PC-3 (cell line): ENCODE measurements around the gene ZNF629. TPM values are rescaled to one million over a fixed set of nuclear protein-coding genes. Genes with fewer than 3 reads are reported as not detected.

ENCODE experiments used
- ATAC-seq: fragments of 200-7000 bp; cut with Tn5 transposase; 2 replicates; pipeline ENCODE4 v1.9.1; 2020; ENCODE audit warnings: mild to moderate bottlenecking, moderate library complexity
- BruUV-seq: library from RNA; stranded (reverse); fragments of 400-500 nt; replicated peaks from 2 replicates; lab custom pipeline; 2021; lab: Mats Ljungman, UMichigan
- CTCF ChIA-PET: fragments of 300-600 bp; sonication (Branson Sonifier 250); formaldehyde crosslinking; loops from one replicate; lab custom pipeline; 2022; ENCODE audit warnings: antibody characterized with exemption; lab: Charles Lee
- POLR2A ChIA-PET: fragments of 300-600 bp; sonication (Branson Sonifier 250); formaldehyde crosslinking; loops from one replicate; lab custom pipeline; 2022; ENCODE audit warnings: antibody characterized with exemption; ENCODE audit not compliant: unreplicated experiment; lab: Charles Lee
- DNase-seq: peaks from one replicate; pipeline ENCODE4 v3.0.0-alpha.2; 2015
- H2AFZ ChIP-seq: fragments of 300-600 bp; sonication (generic); 2 replicates; pipeline ENCODE4 v1.6.0; 2016; ENCODE audit warnings: antibody characterized with exemption, low read length
- H3F3A ChIP-seq: fragments of 300-600 bp; sonication (generic); one replicate; pipeline ENCODE4 v1.6.0; 2017; ENCODE audit warnings: antibody characterized with exemption, low read length, control low read depth, mild to moderate bottlenecking; ENCODE audit not compliant: unreplicated experiment
- H3K27ac ChIP-seq: fragments of 300-600 bp; sonication (generic); 2 replicates; pipeline ENCODE4 v1.5.1; 2016; ENCODE audit warnings: mild to moderate bottlenecking, low read length
- H3K27me3 ChIP-seq: fragments of 300-600 bp; sonication (generic); 2 replicates; pipeline ENCODE4 v1.6.1; 2016; ENCODE audit warnings: low read length, mixed read lengths
- H3K36me3 ChIP-seq: fragments of 300-600 bp; sonication (generic); 2 replicates; pipeline ENCODE4 v1.6.1; 2016; ENCODE audit warnings: low read depth, mixed run types, low read length, mixed read lengths
- H3K4me1 ChIP-seq: fragments of 300-600 bp; sonication (generic); 2 replicates; pipeline ENCODE4 v1.5.1; 2016; ENCODE audit warnings: low read length; ENCODE audit not compliant: insufficient read depth
- H3K4me2 ChIP-seq: fragments of 300-600 bp; sonication (generic); 2 replicates; pipeline ENCODE4 v1.6.0; 2016; ENCODE audit warnings: low read length
- H3K4me3 ChIP-seq: fragments of 300-600 bp; sonication (generic); 2 replicates; pipeline ENCODE4 v1.5.1; 2016; ENCODE audit warnings: mild to moderate bottlenecking, low read length, mixed read lengths
- H3K79me2 ChIP-seq: fragments of 300-600 bp; sonication (generic); 2 replicates; pipeline ENCODE4 v1.6.1; 2017; ENCODE audit warnings: low read length, mixed read lengths
- H3K9ac ChIP-seq: fragments of 300-600 bp; sonication (generic); 2 replicates; pipeline ENCODE4 v1.6.0; 2016; ENCODE audit warnings: mild to moderate bottlenecking, low read length
- H3K9me2 ChIP-seq: fragments of 300-600 bp; sonication (generic); replicated peaks from 2 replicates; pipeline ENCODE4 v1.6.1; 2016; ENCODE audit warnings: mixed run types, low read length, mixed read lengths
- H3K9me3 ChIP-seq: fragments of 300-600 bp; sonication (generic); 2 replicates; pipeline ENCODE4 v1.6.1; 2016; ENCODE audit warnings: low read length, mixed read lengths
- H4K20me1 ChIP-seq: fragments of 300-600 bp; sonication (generic); 2 replicates; pipeline ENCODE4 v1.6.1; 2016; ENCODE audit warnings: low read length, mixed read lengths
- CTCF ChIP-seq: fragments of 300-600 bp; sonication (generic); conservative IDR thresholded peaks from 2 replicates; pipeline ENCODE4 v1.5.1; 2017; ENCODE audit warnings: antibody characterized with exemption, low read depth, mild to moderate bottlenecking, low read length
- EZH2 ChIP-seq: fragments of 300-600 bp; sonication (generic); IDR thresholded peaks from one replicate; pipeline ENCODE4 v1.6.1; 2017; ENCODE audit warnings: antibody characterized with exemption, mild to moderate bottlenecking, low read length; ENCODE audit not compliant: unreplicated experiment
- EZH2phosphoT487 ChIP-seq: fragments of 300-600 bp; sonication (generic); IDR thresholded peaks from 2 replicates; pipeline ENCODE4 v1.6.1; 2018; ENCODE audit warnings: mild to moderate bottlenecking, antibody characterized with exemption, low read length, borderline replicate concordance
- intact Hi-C: fragments of 100-400 bp; cut with micrococcal nuclease; formaldehyde crosslinking; loops from 2 replicates; pipeline ENCODE4 v1.9.0; 2023
- total RNA-seq: library from RNA; depleted of rRNA; stranded (reverse); fragments of >200 nt; gene quantifications from 2 replicates; pipeline ENCODE4 v1.2.3, GENCODE V29; 2014

The ZNF629 gene
- total RNA-seq, 1 experiment from 2014 or later: 7.8 TPM

GRCh38 chr16:30784215-30784614, 2.8 kb downstream of the ZNF629 start:
- Histone ChIP-seq H3K27ac (no peak overlapping the region), H3K4me2 (no peak overlapping the region), H4K20me1 (no peaks in the 10 kb centered on the region), H3K4me1 (peaks cover 4% of the 10 kb centered on the region; the same call in 1 of the 2 replicates), H3K36me3 (no peaks in the 10 kb centered on the region), H3K4me3 (no peak overlapping the region), H3K9ac (no peak overlapping the region), H3K27me3 (no peaks in the 10 kb centered on the region), H3K79me2 (peaks cover 21% of the 10 kb centered on the region), H3K9me2 (no peaks in the 10 kb centered on the region), H3K9me3 (no peaks in the 10 kb centered on the region), H3F3A (no peaks in the 10 kb centered on the region), H2AFZ (no peak overlapping the region)
- no TSS peak for BruUV-seq
- POLR2A ChIA-PET: no interaction called here
- intact Hi-C loops: no loop called here
- ATAC-seq: no peak
- CTCF ChIA-PET: no interaction called here
- no peak for DNase-seq
- TF ChIP-seq EZH2 (no peak), CTCF (no peak), EZH2phosphoT487 (no peak)

- H3K4me1 ChIP-seq: peaks cover 4% of the 10 kb centered on the region; the same call in 1 of the 2 replicates
- no peaks in the 10 kb centered on the region for H3K9me2 ChIP-seq
- no peak for TF ChIP-seq EZH2
- no peak for TF ChIP-seq CTCF
- TF ChIP-seq EZH2phosphoT487: no peak
- ATAC-seq (no peak), DNase-seq (no peak)
- no peaks in the 10 kb centered on the region for H3F3A ChIP-seq
- peaks cover 21% of the 10 kb centered on the region for H3K79me2 ChIP-seq
- H3K4me3 ChIP-seq: no peak overlapping the region
- no peaks in the 10 kb centered on the region for H4K20me1 ChIP-seq
- no peaks in the 10 kb centered on the region for H3K36me3 ChIP-seq
- H3K27me3 ChIP-seq: no peaks in the 10 kb centered on the region
- ChIA-PET CTCF (no interaction called here), POLR2A (interaction anchor here (0.7 kb wide), 1 partner anchor 23 kb away, joined by 3 read pairs; no protein-coding TSS in a partner anchor)
- no TSS peak for BruUV-seq
- no peak overlapping the region for H2AFZ ChIP-seq
- intact Hi-C loops: no loop called here
- no peak overlapping the region for H3K4me2 ChIP-seq
- H3K27ac ChIP-seq: no peak overlapping the region
- no peaks in the 10 kb centered on the region for H3K9me3 ChIP-seq
- no peak overlapping the region for H3K9ac ChIP-seq
Measured at GRCh38 chr16:30783280-30784109, 3.5 kb downstream of the ZNF629 start.
